T-helper 1 cell treated with Interleukin-12 subunit alpha and Interleukin-12 subunit beta and Interleukin-4 antibody, amounts not matched to agents 30 μg/mL and 1 μg/mL, for 36 hours (primary cell): ENCODE measurements around the gene ARL16.

Experiments
- H3K27ac Mint-ChIP-seq: one replicate; pipeline ENCODE4 v1.8.0; 2021; ENCODE audit warnings: mild to moderate bottlenecking, mixed read lengths
- H3K27me3 Mint-ChIP-seq: one replicate; pipeline ENCODE4 v1.8.0; 2021; ENCODE audit warnings: low read depth, mixed read lengths
- H3K36me3 Mint-ChIP-seq: one replicate; pipeline ENCODE4 v1.8.0; 2021; ENCODE audit warnings: low read depth, mixed read lengths
- H3K4me1 Mint-ChIP-seq: one replicate; pipeline ENCODE4 v1.8.0; 2021; ENCODE audit warnings: low read depth, mixed read lengths
- H3K4me3 Mint-ChIP-seq: one replicate; pipeline ENCODE4 v1.8.0; 2021; ENCODE audit warnings: mild to moderate bottlenecking, moderate library complexity, mixed read lengths
- H3K9me3 Mint-ChIP-seq: one replicate; pipeline ENCODE4 v1.8.0; 2021; ENCODE audit warnings: mixed read lengths

ARL16 gene

GRCh38 chr17:81636505-81637288 is 46.9 kb downstream of the ARL16 start, which contains the start of the genes NPLOC4 and TSPAN10:
TSS of gene NPLOC4 (minus strand) at chr17:81637112. CDS start at chr17:81636930, 182 bp downstream.
TSS of gene TSPAN10 (plus strand) at chr17:81637196. CDS start at chr17:81642413, 5,217 bp downstream.
- peaks cover 8% of the 10 kb centered on the region for H3K36me3 Mint-ChIP-seq
- no peaks in the 10 kb centered on the region for H3K27me3 Mint-ChIP-seq
- peak within 1 kb of the TSS; percentile 93 for H3K4me3 Mint-ChIP-seq
- peaks cover 11% of the 10 kb centered on the region for H3K4me1 Mint-ChIP-seq
- peak within 1 kb of the TSS; percentile 82 for H3K27ac Mint-ChIP-seq
- no peaks in the 10 kb centered on the region for H3K9me3 Mint-ChIP-seq

DNA sequence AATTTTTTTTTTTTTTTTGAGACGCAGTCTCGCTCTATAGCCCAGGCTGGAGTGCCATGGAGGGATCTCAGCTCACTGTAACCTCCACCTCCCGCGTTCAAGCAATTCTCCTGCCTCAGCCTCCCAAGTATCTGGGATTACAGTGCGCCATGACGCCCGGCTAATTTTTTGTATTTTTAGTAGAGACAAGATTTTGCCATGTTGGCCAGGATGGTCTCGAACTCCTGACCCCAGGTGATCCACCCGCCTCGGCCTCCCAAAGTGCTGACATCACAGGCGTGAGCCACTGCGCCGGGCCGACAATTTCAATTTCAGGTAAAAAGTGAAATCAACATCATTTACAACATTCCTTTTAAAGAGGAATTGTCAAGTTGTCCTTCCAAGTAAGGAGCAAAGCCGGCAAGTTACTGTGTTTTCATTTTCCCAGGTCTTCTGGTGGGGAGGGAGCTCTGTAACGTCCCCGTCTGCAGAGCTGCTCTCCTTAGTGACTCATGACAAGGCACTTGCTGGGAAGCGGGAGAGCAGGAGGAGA is 47.6 kb downstream of the ARL16 start:
- no peaks in the 10 kb centered on the region for H3K9me3 Mint-ChIP-seq
- peak overlapping the region; percentile 93 for H3K4me3 Mint-ChIP-seq
- peaks cover 8% of the 10 kb centered on the region for H3K36me3 Mint-ChIP-seq
- peaks cover 11% of the 10 kb centered on the region for H3K4me1 Mint-ChIP-seq
- peak overlapping the region; percentile 82 for H3K27ac Mint-ChIP-seq
- H3K27me3 Mint-ChIP-seq: no peaks in the 10 kb centered on the region

DNA sequence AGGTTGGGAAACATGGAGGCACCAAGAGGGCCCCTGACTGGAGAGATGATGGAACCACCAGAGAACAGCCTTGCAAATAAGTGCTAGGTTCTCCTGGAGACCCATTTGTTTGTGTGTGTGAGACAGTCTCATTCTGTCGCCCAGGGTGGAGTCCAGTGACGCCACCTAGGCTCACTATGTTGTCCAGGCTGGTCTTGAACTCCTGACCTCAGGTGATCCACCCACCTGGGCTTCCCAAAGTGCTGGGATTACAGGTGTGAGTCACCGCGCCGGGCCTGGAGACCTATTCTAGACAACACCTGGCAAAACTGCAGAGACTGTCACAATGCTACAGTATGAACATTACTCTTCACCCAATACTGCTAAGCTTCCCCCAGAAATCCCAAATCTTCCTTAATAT is 48.2 kb downstream of the ARL16 start:
- Mint-ChIP-seq H3K27me3 (no peaks in the 10 kb centered on the region), H3K36me3 (peaks cover 8% of the 10 kb centered on the region), H3K4me3 (peak overlapping the region; percentile 93), H3K9me3 (no peaks in the 10 kb centered on the region), H3K4me1 (peaks cover 12% of the 10 kb centered on the region), H3K27ac (peak overlapping the region; percentile 8)

DNA sequence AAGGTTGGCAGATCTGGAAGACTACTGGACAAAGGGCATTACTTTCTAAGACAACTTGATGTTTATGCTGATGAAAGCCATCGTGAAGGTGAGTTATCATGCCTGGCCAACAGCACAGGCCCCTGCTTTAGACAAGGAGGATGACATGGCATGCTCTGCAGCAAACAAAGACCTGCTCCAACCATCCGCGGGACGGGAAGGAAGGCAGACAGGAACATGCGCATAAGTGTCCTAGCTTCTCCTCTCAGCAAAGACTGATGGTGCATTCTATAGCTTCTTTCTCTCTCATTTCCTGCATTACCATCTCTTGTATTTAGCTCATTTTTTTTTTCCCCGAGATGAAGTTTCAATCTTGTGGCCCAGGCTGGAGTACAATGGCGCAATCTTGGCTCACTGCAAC is 52.1 kb downstream of the ARL16 start:
- Mint-ChIP-seq H3K36me3 (peaks cover 22% of the 10 kb centered on the region), H3K4me3 (no peak overlapping the region), H3K27ac (no peak overlapping the region), H3K4me1 (peaks cover 13% of the 10 kb centered on the region), H3K9me3 (no peaks in the 10 kb centered on the region), H3K27me3 (no peaks in the 10 kb centered on the region)
